ENCODE results near the gene FAM120A.

GRCh38 chr9:93460689-93461413, 9.4 kb downstream of the FAM120A start:
- no peak for TF ChIP-seq CTCF (conservative IDR thresholded peaks at IDR 0.05 in 1 of 2, IDR thresholded peaks at IDR 0.05 in 1 of 2; ENCODE audit: low read depth in 1 of 2, low read length in 2 of 2)
- no peak for TF ChIP-seq EZH2 (IDR thresholded peaks at IDR 0.05; ENCODE audit: low read length, missing control alignments)

Data from fibroblast of lung (primary cell).